ENCODE data around the gene SLC10A1.
A peak's percentile ranks its signal among the peaks of the same experiment; 100 is the strongest.

Gene SLC10A1

GRCh38 chr14:69784942-69785341 lies 12.1 kb downstream of the SLC10A1 start:
- Histone ChIP-seq H3K9ac (ENCODE audit: low read length) (no peak overlapping the region), H3K4me3 (ENCODE audit: low read length) (no peak overlapping the region), H3K36me3 (ENCODE audit: control insufficient read depth, insufficient read depth, low read length, severe bottlenecking) (peaks cover 6% of the 10 kb centered on the region), H3K9me3 (ENCODE audit: control insufficient read depth, low read length) (no peaks in the 10 kb centered on the region), H3K27me3 (replicated peaks; ENCODE audit: control insufficient read depth, insufficient read depth, low read length) (no peaks in the 10 kb centered on the region), H3K4me1 (ENCODE audit: control insufficient read depth, insufficient read depth, low read length) (no peaks in the 10 kb centered on the region)
- DNase-seq (ENCODE audit: low read depth), result no peak

- Histone ChIP-seq H3K4me1 (ENCODE audit: control insufficient read depth, insufficient read depth, low read length) (no peaks in the 10 kb centered on the region), H3K4me3 (ENCODE audit: low read length) (no peak overlapping the region), H3K36me3 (ENCODE audit: control insufficient read depth, insufficient read depth, low read length, severe bottlenecking) (peaks cover 45% of the 10 kb centered on the region), H3K9me3 (ENCODE audit: control insufficient read depth, low read length) (no peaks in the 10 kb centered on the region), H3K27me3 (replicated peaks; ENCODE audit: control insufficient read depth, insufficient read depth, low read length) (no peaks in the 10 kb centered on the region), H3K9ac (ENCODE audit: low read length) (no peak overlapping the region)
- DNase-seq (ENCODE audit: low read depth), result no peak
These were observed 16.1 kb downstream of the SLC10A1 start for GRCh38 chr14:69780952-69781351.

- H3K4me1 ChIP-seq (ENCODE audit: control insufficient read depth, insufficient read depth, low read length), result no peaks in the 10 kb centered on the region
- H3K9me3 ChIP-seq (ENCODE audit: control insufficient read depth, low read length), result no peaks in the 10 kb centered on the region
- H3K4me3 ChIP-seq (ENCODE audit: low read length), result no peak overlapping the region
- DNase-seq (ENCODE audit: low read depth), result no peak
- H3K9ac ChIP-seq (ENCODE audit: low read length), result no peak overlapping the region
- H3K27me3 ChIP-seq (replicated peaks; ENCODE audit: control insufficient read depth, insufficient read depth, low read length), result no peaks in the 10 kb centered on the region
- peaks cover 53% of the 10 kb centered on the region for H3K36me3 ChIP-seq (ENCODE audit: control insufficient read depth, insufficient read depth, low read length, severe bottlenecking)
These were observed 16.9 kb downstream of the SLC10A1 start for GRCh38 chr14:69780092-69780491.

- H3K27me3 ChIP-seq (replicated peaks; ENCODE audit: control insufficient read depth, insufficient read depth, low read length), result no peaks in the 10 kb centered on the region
- no peaks in the 10 kb centered on the region for H3K9me3 ChIP-seq (ENCODE audit: control insufficient read depth, low read length)
- H3K4me1 ChIP-seq (ENCODE audit: control insufficient read depth, insufficient read depth, low read length), result no peaks in the 10 kb centered on the region
- DNase-seq (ENCODE audit: low read depth), result no peak
- peaks cover 63% of the 10 kb centered on the region for H3K36me3 ChIP-seq (ENCODE audit: control insufficient read depth, insufficient read depth, low read length, severe bottlenecking)
- H3K4me3 ChIP-seq (ENCODE audit: low read length), result no peak overlapping the region
- H3K9ac ChIP-seq (ENCODE audit: low read length), result no peak overlapping the region
These were observed 18.0 kb downstream of the SLC10A1 start for GRCh38 chr14:69779088-69779487.

- H3K27me3 ChIP-seq (replicated peaks; ENCODE audit: control insufficient read depth, insufficient read depth, low read length), result no peaks in the 10 kb centered on the region
- DNase-seq (ENCODE audit: low read depth), result no peak
- H3K36me3 ChIP-seq (ENCODE audit: control insufficient read depth, insufficient read depth, low read length, severe bottlenecking), result peaks cover 84% of the 10 kb centered on the region
- no peaks in the 10 kb centered on the region for H3K4me1 ChIP-seq (ENCODE audit: control insufficient read depth, insufficient read depth, low read length)
- H3K9ac ChIP-seq (ENCODE audit: low read length), result no peak overlapping the region
- H3K4me3 ChIP-seq (ENCODE audit: low read length), result no peak overlapping the region
- H3K9me3 ChIP-seq (ENCODE audit: control insufficient read depth, low read length), result no peaks in the 10 kb centered on the region
These were observed 20.1 kb downstream of the SLC10A1 start for GRCh38 chr14:69776875-69777453.

- Histone ChIP-seq H3K9ac (ENCODE audit: low read length) (no peak overlapping the region), H3K4me1 (ENCODE audit: control insufficient read depth, insufficient read depth, low read length) (peaks cover 8% of the 10 kb centered on the region), H3K4me3 (ENCODE audit: low read length) (no peak overlapping the region), H3K9me3 (ENCODE audit: control insufficient read depth, low read length) (no peaks in the 10 kb centered on the region), H3K36me3 (ENCODE audit: control insufficient read depth, insufficient read depth, low read length, severe bottlenecking) (peaks cover 98% of the 10 kb centered on the region), H3K27me3 (replicated peaks; ENCODE audit: control insufficient read depth, insufficient read depth, low read length) (no peaks in the 10 kb centered on the region)
- DNase-seq (ENCODE audit: low read depth), result no peak
These were observed 22.0 kb downstream of the SLC10A1 start for GRCh38 chr14:69775012-69775411.

GRCh38 chr14:69773571-69774276 lies 23.3 kb downstream of the SLC10A1 start:
- Histone ChIP-seq H3K36me3 (ENCODE audit: control insufficient read depth, insufficient read depth, low read length, severe bottlenecking) (peaks cover 100% of the 10 kb centered on the region), H3K4me1 (ENCODE audit: control insufficient read depth, insufficient read depth, low read length) (peaks cover 19% of the 10 kb centered on the region), H3K9me3 (ENCODE audit: control insufficient read depth, low read length) (no peaks in the 10 kb centered on the region), H3K4me3 (ENCODE audit: low read length) (no peak overlapping the region), H3K27me3 (replicated peaks; ENCODE audit: control insufficient read depth, insufficient read depth, low read length) (no peaks in the 10 kb centered on the region), H3K9ac (ENCODE audit: low read length) (no peak overlapping the region)
- no peak for DNase-seq (ENCODE audit: low read depth)

GRCh38 chr14:69772082-69773017 lies 24.7 kb downstream of the SLC10A1 start:
- no peak overlapping the region for H3K9ac ChIP-seq (ENCODE audit: low read length)
- peaks cover 26% of the 10 kb centered on the region for H3K4me1 ChIP-seq (ENCODE audit: control insufficient read depth, insufficient read depth, low read length)
- no peaks in the 10 kb centered on the region for H3K27me3 ChIP-seq (replicated peaks; ENCODE audit: control insufficient read depth, insufficient read depth, low read length)
- no peaks in the 10 kb centered on the region for H3K9me3 ChIP-seq (ENCODE audit: control insufficient read depth, low read length)
- DNase-seq (ENCODE audit: low read depth), result no peak
- peaks cover 96% of the 10 kb centered on the region for H3K36me3 ChIP-seq (ENCODE audit: control insufficient read depth, insufficient read depth, low read length, severe bottlenecking)
- H3K4me3 ChIP-seq (ENCODE audit: low read length), result no peak overlapping the region

- no peaks in the 10 kb centered on the region for H3K27me3 ChIP-seq (replicated peaks; ENCODE audit: control insufficient read depth, insufficient read depth, low read length)
- H3K4me1 ChIP-seq (ENCODE audit: control insufficient read depth, insufficient read depth, low read length), result peaks cover 31% of the 10 kb centered on the region
- no peak overlapping the region for H3K4me3 ChIP-seq (ENCODE audit: low read length)
- H3K9me3 ChIP-seq (ENCODE audit: control insufficient read depth, low read length), result no peaks in the 10 kb centered on the region
- DNase-seq (ENCODE audit: low read depth), result no peak
- H3K36me3 ChIP-seq (ENCODE audit: control insufficient read depth, insufficient read depth, low read length, severe bottlenecking), result peaks cover 84% of the 10 kb centered on the region
- H3K9ac ChIP-seq (ENCODE audit: low read length), result no peak overlapping the region
These were observed 25.9 kb downstream of the SLC10A1 start for GRCh38 chr14:69771136-69771535.

- Histone ChIP-seq H3K9me3 (ENCODE audit: control insufficient read depth, low read length) (no peaks in the 10 kb centered on the region), H3K27me3 (replicated peaks; ENCODE audit: control insufficient read depth, insufficient read depth, low read length) (no peaks in the 10 kb centered on the region), H3K36me3 (ENCODE audit: control insufficient read depth, insufficient read depth, low read length, severe bottlenecking) (peaks cover 78% of the 10 kb centered on the region), H3K9ac (ENCODE audit: low read length) (no peak overlapping the region), H3K4me1 (ENCODE audit: control insufficient read depth, insufficient read depth, low read length) (peaks cover 31% of the 10 kb centered on the region), H3K4me3 (ENCODE audit: low read length) (no peak overlapping the region)
- no peak for DNase-seq (ENCODE audit: low read depth)
These were observed 26.5 kb downstream of the SLC10A1 start for GRCh38 chr14:69770559-69770958.

GRCh38 chr14:69769623-69770022 lies 27.4 kb downstream of the SLC10A1 start:
- H3K4me3 ChIP-seq (ENCODE audit: low read length), result peak overlapping the region; percentile 94
- no peak for DNase-seq (ENCODE audit: low read depth)
- H3K9me3 ChIP-seq (ENCODE audit: control insufficient read depth, low read length), result no peaks in the 10 kb centered on the region
- H3K27me3 ChIP-seq (replicated peaks; ENCODE audit: control insufficient read depth, insufficient read depth, low read length), result no peaks in the 10 kb centered on the region
- H3K9ac ChIP-seq (ENCODE audit: low read length), result no peak overlapping the region
- peaks cover 31% of the 10 kb centered on the region for H3K4me1 ChIP-seq (ENCODE audit: control insufficient read depth, insufficient read depth, low read length)
- H3K36me3 ChIP-seq (ENCODE audit: control insufficient read depth, insufficient read depth, low read length, severe bottlenecking), result peaks cover 69% of the 10 kb centered on the region
